ENCODE data around the gene PPP1R2C.

Gene PPP1R2C

GRCh38 chrX:42748067-42748850, 29.7 kb downstream of the PPP1R2C start (continued):
- no peak for TF ChIP-seq PPARA (CRISPR knock-in tag; IDR thresholded peaks at IDR 0.05; ENCODE audit: borderline replicate concordance)
- TF ChIP-seq ESRRG (CRISPR knock-in tag; IDR thresholded peaks at IDR 0.05) = no peak
- TF ChIP-seq OSR1 (CRISPR knock-in tag; IDR thresholded peaks at IDR 0.05) = no peak
- TF ChIP-seq ZFP30 (CRISPR knock-in tag; IDR thresholded peaks at IDR 0.05) = no peak
- TF ChIP-seq ARNTL (CRISPR knock-in tag; IDR thresholded peaks at IDR 0.05; ENCODE audit: borderline replicate concordance, low read depth) = no peak
- no peak for TF ChIP-seq RARB (CRISPR knock-in tag; IDR thresholded peaks at IDR 0.05)
- TF ChIP-seq ZC3H10 (CRISPR knock-in tag; IDR thresholded peaks at IDR 0.05) = no peak
- TF ChIP-seq TOX (CRISPR knock-in tag; IDR thresholded peaks at IDR 0.05; ENCODE audit: borderline replicate concordance) = no peak

- ATAC-seq = no peak
- TF ChIP-seq RARB (CRISPR knock-in tag; IDR thresholded peaks at IDR 0.05) = no peak
- no peak for TF ChIP-seq PATZ1 (CRISPR knock-in tag; IDR thresholded peaks at IDR 0.05; ENCODE audit: borderline replicate concordance)
- TF ChIP-seq TOX (CRISPR knock-in tag; IDR thresholded peaks at IDR 0.05; ENCODE audit: borderline replicate concordance) = no peak
- TF ChIP-seq ZFP3 (CRISPR knock-in tag; IDR thresholded peaks at IDR 0.05) = no peak
- TF ChIP-seq CSRNP3 (CRISPR knock-in tag; IDR thresholded peaks at IDR 0.05) = no peak
- TF ChIP-seq POU6F1 (CRISPR knock-in tag; IDR thresholded peaks at IDR 0.05; ENCODE audit: borderline replicate concordance, low read depth) = no peak
- TF ChIP-seq OSR1 (CRISPR knock-in tag; IDR thresholded peaks at IDR 0.05) = no peak
- TF ChIP-seq ZC3H10 (CRISPR knock-in tag; IDR thresholded peaks at IDR 0.05) = no peak
- TF ChIP-seq SNAI2 (CRISPR knock-in tag; IDR thresholded peaks at IDR 0.05) = no peak
- no peak for TF ChIP-seq PPARA (CRISPR knock-in tag; IDR thresholded peaks at IDR 0.05; ENCODE audit: borderline replicate concordance)
Observed at GRCh38 chrX:42746606-42747005, 31.4 kb downstream of the PPP1R2C start.

- no peak for ATAC-seq
- no peak for TF ChIP-seq POU6F1 (CRISPR knock-in tag; IDR thresholded peaks at IDR 0.05; ENCODE audit: borderline replicate concordance, low read depth)
- TF ChIP-seq RARB (CRISPR knock-in tag; IDR thresholded peaks at IDR 0.05) = no peak
- no peak for TF ChIP-seq TSHZ2 (CRISPR knock-in tag; IDR thresholded peaks at IDR 0.05)
- TF ChIP-seq PATZ1 (CRISPR knock-in tag; IDR thresholded peaks at IDR 0.05; ENCODE audit: borderline replicate concordance) = no peak
- TF ChIP-seq ZFP30 (CRISPR knock-in tag; IDR thresholded peaks at IDR 0.05) = no peak
- TF ChIP-seq CSRNP3 (CRISPR knock-in tag; IDR thresholded peaks at IDR 0.05) = no peak
- TF ChIP-seq ZNF8 (CRISPR knock-in tag; IDR thresholded peaks at IDR 0.05) = no peak
- TF ChIP-seq OSR1 (CRISPR knock-in tag; IDR thresholded peaks at IDR 0.05) = no peak
- no peak for TF ChIP-seq CREB5 (CRISPR knock-in tag; IDR thresholded peaks at IDR 0.05; ENCODE audit: low read depth)
Observed at GRCh38 chrX:42740456-42740855, 37.5 kb downstream of the PPP1R2C start.
